ENCODE results near the gene JAG2. TPM values are rescaled to one million over a fixed set of nuclear protein-coding genes. Genes with fewer than 3 reads are reported as not detected.

JAG2 gene
- total and polyA plus RNA-seq, 2 of the 4 experiments (the other 2 are of a cell fraction), result 0.18 to 0.58 TPM

DNA sequence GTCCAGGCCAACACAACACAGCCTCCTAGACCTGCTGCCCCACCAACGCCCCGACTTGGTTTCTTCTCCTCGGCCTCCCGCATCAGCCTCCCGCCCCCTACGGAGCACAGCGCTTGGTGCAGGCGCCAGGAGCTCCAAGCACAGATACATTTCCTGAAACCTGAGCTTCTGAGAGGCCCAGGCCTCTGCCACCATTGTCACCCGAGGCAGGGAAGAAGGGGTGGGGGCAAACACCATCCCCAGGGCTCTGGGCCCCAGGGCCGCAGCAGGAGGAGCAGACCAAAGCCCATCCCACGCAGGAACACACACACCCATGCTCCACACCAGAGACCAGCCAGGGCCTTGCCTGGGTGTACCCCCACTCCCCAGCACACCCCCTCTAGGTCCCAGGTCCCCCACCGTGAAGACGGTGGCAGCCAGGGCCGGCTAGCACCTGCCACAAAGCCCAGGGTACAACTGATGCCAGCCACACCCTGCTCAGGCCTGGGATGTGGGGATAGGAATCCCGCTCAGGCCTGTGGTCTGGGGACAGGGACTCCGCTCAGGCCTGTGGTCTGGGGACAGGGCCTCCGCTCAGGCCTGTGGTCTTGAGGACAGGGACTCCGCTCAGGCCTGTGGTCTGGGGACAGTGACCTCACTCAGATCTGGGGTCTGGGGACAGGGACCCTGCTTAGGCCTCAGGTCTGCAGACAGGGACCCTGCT is 5.4 kb downstream of the JAG2 start:
- peaks cover 3% of the 10 kb centered on the region; the same call in 1 of the 2 replicates for H3K4me1 ChIP-seq (ENCODE audit: control insufficient read depth, insufficient read depth, low read length)
- H4K8ac ChIP-seq (ENCODE audit: low read depth in 2 of 2, low read length in 2 of 2), result no peak overlapping the region
- H4K5ac ChIP-seq (ENCODE audit: low read depth, low read length), result no peak overlapping the region
- in situ Hi-C loops (cut with MboI; ENCODE audit: low sequenced_read_pairs) (no loop called here), dilution Hi-C loops (cut with HindIII; ENCODE audit: low sequenced_read_pairs, unreplicated experiment) (no loop called here), intact Hi-C loops (cut with micrococcal nuclease) (no loop called here)
- no peak for TF ChIP-seq CHD1 (IDR thresholded peaks at IDR 0.05; ENCODE audit: low read depth, low read length)
- no peak for TF ChIP-seq POLR2A (IDR thresholded peaks at IDR 0.05; ENCODE audit: low read depth, low read length)
- no peak for TF ChIP-seq RCOR1 (IDR thresholded peaks at IDR 0.05; ENCODE audit: insufficient replicate concordance, low read length)
- no peak for TF ChIP-seq CEBPB (IDR thresholded peaks at IDR 0.05; ENCODE audit: low read depth, low read length)
- TF ChIP-seq, protein P1, sequence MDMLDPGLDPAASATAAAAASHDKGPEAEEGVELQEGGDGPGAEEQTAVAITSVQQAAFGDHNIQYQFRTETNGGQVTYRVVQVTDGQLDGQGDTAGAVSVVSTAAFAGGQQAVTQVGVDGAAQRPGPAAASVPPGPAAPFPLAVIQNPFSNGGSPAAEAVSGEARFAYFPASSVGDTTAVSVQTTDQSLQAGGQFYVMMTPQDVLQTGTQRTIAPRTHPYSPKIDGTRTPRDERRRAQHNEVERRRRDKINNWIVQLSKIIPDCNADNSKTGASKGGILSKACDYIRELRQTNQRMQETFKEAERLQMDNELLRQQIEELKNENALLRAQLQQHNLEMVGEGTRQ (IDR thresholded peaks at IDR 0.05; ENCODE audit: low read depth, low read length), result no peak
- TF ChIP-seq RAD21 (IDR thresholded peaks at IDR 0.05; ENCODE audit: low read length), result no peak
- TF ChIP-seq MXI1 (IDR thresholded peaks at IDR 0.05; ENCODE audit: borderline replicate concordance, low read depth, low read length), result no peak
- TF ChIP-seq, protein P2, sequence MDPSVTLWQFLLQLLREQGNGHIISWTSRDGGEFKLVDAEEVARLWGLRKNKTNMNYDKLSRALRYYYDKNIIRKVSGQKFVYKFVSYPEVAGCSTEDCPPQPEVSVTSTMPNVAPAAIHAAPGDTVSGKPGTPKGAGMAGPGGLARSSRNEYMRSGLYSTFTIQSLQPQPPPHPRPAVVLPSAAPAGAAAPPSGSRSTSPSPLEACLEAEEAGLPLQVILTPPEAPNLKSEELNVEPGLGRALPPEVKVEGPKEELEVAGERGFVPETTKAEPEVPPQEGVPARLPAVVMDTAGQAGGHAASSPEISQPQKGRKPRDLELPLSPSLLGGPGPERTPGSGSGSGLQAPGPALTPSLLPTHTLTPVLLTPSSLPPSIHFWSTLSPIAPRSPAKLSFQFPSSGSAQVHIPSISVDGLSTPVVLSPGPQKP (IDR thresholded peaks at IDR 0.05; ENCODE audit: borderline replicate concordance, low read depth, low read length), result no peak
- TF ChIP-seq MAFK (IDR thresholded peaks at IDR 0.05; ENCODE audit: low read depth, low read length), result no peak
- no peak for TF ChIP-seq NFE2L2 (IDR thresholded peaks at IDR 0.05; ENCODE audit: low read depth, low read length)
- TF ChIP-seq, protein P3, sequence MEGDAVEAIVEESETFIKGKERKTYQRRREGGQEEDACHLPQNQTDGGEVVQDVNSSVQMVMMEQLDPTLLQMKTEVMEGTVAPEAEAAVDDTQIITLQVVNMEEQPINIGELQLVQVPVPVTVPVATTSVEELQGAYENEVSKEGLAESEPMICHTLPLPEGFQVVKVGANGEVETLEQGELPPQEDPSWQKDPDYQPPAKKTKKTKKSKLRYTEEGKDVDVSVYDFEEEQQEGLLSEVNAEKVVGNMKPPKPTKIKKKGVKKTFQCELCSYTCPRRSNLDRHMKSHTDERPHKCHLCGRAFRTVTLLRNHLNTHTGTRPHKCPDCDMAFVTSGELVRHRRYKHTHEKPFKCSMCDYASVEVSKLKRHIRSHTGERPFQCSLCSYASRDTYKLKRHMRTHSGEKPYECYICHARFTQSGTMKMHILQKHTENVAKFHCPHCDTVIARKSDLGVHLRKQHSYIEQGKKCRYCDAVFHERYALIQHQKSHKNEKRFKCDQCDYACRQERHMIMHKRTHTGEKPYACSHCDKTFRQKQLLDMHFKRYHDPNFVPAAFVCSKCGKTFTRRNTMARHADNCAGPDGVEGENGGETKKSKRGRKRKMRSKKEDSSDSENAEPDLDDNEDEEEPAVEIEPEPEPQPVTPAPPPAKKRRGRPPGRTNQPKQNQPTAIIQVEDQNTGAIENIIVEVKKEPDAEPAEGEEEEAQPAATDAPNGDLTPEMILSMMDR (conservative IDR thresholded peaks at IDR 0.05; ENCODE audit: low read depth, low read length), result no peak
- no peak for TF ChIP-seq RFX5 (IDR thresholded peaks at IDR 0.05; ENCODE audit: low read depth, low read length)
- TF ChIP-seq BHLHE40 (IDR thresholded peaks at IDR 0.05; ENCODE audit: low read depth, low read length), result no peak
- no peak for TF ChIP-seq SMC3 (IDR thresholded peaks at IDR 0.05; ENCODE audit: low read depth, low read length)
- no peak for TF ChIP-seq FOS (IDR thresholded peaks at IDR 0.05; ENCODE audit: low read depth, low read length)
- TF ChIP-seq MAZ (IDR thresholded peaks at IDR 0.05; ENCODE audit: borderline replicate concordance, low read depth, low read length), result no peak
- peaks cover 20% of the 10 kb centered on the region for H3K27me3 ChIP-seq (ENCODE audit: control insufficient read depth, insufficient read depth, low read length)
- no peak overlapping the region for H2BK20ac ChIP-seq (ENCODE audit: low read depth, low read length)
- ATAC-seq (ENCODE audit: low read depth), result no peak
- H2AFZ ChIP-seq (replicated peaks; ENCODE audit: low read length, poor library complexity), result no peak overlapping the region
- H3K4me2 ChIP-seq (ENCODE audit: low read depth, low read length), result no peak overlapping the region
- no peaks in the 10 kb centered on the region for H3K36me3 ChIP-seq (ENCODE audit: control insufficient read depth, insufficient read depth, low read length)
- ChIA-PET CTCF (no interaction called here), POLR2A (ENCODE audit: unreplicated experiment) (no interaction called here)
- no peaks in the 10 kb centered on the region for H3K79me1 ChIP-seq (ENCODE audit: low read depth in 1 of 2, low read length in 2 of 2)
- no peak overlapping the region for H3K9ac ChIP-seq (ENCODE audit: low read depth, low read length)
- no peak overlapping the region for H4K91ac ChIP-seq (ENCODE audit: insufficient read depth, low read depth, low read length)
- no peak overlapping the region for H2BK120ac ChIP-seq (ENCODE audit: low read depth, low read length)
- H4K20me1 ChIP-seq (ENCODE audit: insufficient read depth, low read length), result no peaks in the 10 kb centered on the region
- H3K4me3 ChIP-seq (ENCODE audit: insufficient read depth, low read depth, low read length), result no peak overlapping the region
- no peak overlapping the region for H3K23ac ChIP-seq (ENCODE audit: low read depth, low read length)
- H3K9me3 ChIP-seq (ENCODE audit: control insufficient read depth, insufficient read depth, low read length), result no peaks in the 10 kb centered on the region
- H3K9me1 ChIP-seq (ENCODE audit: insufficient read depth, low read length), result no peaks in the 10 kb centered on the region
- H3K14ac ChIP-seq (replicated peaks; ENCODE audit: low read depth, low read length), result no peak overlapping the region
- no peak overlapping the region for H2BK15ac ChIP-seq (ENCODE audit: low read depth, low read length)
- no peak overlapping the region for H2BK5ac ChIP-seq (ENCODE audit: low read depth, low read length, poor library complexity, severe bottlenecking)
- H3K56ac ChIP-seq (ENCODE audit: extremely low read depth, insufficient read depth, low read length), result no peak overlapping the region
- no peak overlapping the region for H2AK5ac ChIP-seq (ENCODE audit: low read depth, low read length)
- H3K27ac ChIP-seq (ENCODE audit: insufficient read depth, low read length), result no peak overlapping the region
- H3K18ac ChIP-seq (ENCODE audit: low read depth, low read length), result no peak overlapping the region
- BruUV-seq (replicated peaks), result no TSS peak
- H3K4ac ChIP-seq (ENCODE audit: low read depth, low read length), result no peak overlapping the region
- H2AK9ac ChIP-seq (replicated peaks; ENCODE audit: low read depth, low read length, poor library complexity), result peak overlapping the region; percentile 28
- WGBS, 2 experiments (ENCODE audit: extremely low coverage in 2 of 2, insufficient read length in 1 of 2), result 64% methylated on average over 6 of the region's 18 CpGs; no CpG with 5 or more reads in 1 of the 2 experiments
- no peak for DNase-seq

Data from IMR-90 (cell line).